Effector CD8-positive, alpha-beta T cell (primary cell): ENCODE data around the gene RAB40C.
A peak's percentile ranks its signal among the peaks of the same experiment; 100 is the strongest.

Experiments
- DNase-seq: peaks from one replicate; lab custom pipeline; 2025; lab: John Stamatoyannopoulos, UW

Gene RAB40C

GRCh38 chr16:632486-633335 is 42.8 kb downstream of the RAB40C start:
- DNase-seq = no peak

DNA sequence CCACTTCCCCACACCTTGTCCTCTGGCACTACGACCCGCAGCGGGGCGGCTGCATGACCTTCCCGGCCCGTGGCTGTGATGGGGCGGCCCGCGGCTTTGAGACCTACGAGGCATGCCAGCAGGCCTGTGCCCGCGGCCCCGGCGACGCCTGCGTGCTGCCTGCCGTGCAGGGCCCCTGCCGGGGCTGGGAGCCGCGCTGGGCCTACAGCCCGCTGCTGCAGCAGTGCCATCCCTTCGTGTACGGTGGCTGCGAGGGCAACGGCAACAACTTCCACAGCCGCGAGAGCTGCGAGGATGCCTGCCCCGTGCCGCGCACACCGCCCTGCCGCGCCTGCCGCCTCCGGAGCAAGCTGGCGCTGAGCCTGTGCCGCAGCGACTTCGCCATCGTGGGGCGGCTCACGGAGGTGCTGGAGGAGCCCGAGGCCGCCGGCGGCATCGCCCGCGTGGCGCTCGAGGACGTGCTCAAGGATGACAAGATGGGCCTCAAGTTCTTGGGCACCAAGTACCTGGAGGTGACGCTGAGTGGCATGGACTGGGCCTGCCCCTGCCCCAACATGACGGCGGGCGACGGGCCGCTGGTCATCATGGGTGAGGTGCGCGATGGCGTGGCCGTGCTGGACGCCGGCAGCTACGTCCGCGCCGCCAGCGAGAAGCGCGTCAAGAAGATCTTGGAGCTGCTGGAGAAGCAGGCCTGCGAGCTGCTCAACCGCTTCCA is 43.6 kb downstream of the RAB40C start:
- DNase-seq = no peak

- DNase-seq = no peak
These were observed 44.3 kb downstream of the RAB40C start for GRCh38 chr16:634051-634670.

DNA sequence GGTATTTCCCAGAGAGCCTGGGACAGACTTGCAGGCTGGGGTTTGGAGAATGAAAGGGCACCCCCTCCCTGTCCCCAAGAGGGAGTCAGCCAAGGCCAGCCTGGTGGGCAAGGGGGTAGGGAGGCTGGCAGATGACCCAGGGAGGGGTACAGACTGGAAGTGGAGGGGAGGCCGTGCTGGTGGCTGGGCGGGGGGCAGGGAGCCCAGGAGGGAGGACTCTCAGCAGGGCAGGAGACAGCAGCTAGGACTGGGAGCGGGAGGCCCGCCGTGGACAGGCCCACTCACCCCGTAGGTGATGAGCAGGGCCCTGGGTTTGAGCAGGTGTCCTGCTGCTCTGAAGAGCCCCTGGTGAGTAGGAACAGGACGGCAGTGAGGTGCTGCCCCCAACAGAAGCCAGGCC is 45.1 kb downstream of the RAB40C start:
- no peak for DNase-seq

DNA sequence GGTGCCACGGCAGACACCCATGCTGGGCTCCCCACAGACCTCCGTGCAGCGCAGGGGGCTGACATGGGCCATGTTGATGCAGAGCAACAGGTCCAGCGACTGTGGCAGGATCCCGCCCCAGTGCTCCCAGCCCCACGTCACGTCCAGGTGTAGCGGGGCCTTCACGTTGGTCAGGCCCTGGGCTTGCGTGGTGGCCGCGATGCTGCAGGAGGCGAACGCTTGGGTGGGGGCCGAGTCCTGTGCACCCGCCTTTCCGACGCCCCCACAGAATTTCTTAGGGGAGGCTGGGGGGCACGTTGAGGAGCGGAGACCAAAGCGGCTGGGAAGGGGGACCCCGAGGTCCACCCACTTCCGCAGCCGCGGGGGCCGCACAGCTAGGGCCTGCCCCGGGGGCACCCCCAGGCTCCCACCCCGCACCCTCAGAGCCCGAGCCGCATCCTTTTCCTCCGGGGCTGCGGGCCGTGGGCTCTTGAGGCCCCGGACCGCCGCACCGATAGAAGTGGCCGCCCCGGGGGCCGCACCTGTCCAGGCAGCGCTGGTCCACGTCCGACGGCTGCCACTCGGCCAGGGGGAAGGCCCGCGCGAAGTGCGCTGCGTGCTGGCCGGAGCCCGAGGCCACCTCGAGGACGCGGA is 45.8 kb downstream of the RAB40C start:
- no peak for DNase-seq

- peak; percentile 86 for DNase-seq
These were observed 46.6 kb downstream of the RAB40C start, which contains the start of gene METTL26 for GRCh38 chr16:636206-637080. Gene METTL26, minus strand, starts transcription at chr16:636305. Its CDS starts 15 bp downstream, at chr16:636290.

- peak; percentile 88 for DNase-seq
These were observed 47.5 kb downstream of the RAB40C start for GRCh38 chr16:637081-638018.

DNA sequence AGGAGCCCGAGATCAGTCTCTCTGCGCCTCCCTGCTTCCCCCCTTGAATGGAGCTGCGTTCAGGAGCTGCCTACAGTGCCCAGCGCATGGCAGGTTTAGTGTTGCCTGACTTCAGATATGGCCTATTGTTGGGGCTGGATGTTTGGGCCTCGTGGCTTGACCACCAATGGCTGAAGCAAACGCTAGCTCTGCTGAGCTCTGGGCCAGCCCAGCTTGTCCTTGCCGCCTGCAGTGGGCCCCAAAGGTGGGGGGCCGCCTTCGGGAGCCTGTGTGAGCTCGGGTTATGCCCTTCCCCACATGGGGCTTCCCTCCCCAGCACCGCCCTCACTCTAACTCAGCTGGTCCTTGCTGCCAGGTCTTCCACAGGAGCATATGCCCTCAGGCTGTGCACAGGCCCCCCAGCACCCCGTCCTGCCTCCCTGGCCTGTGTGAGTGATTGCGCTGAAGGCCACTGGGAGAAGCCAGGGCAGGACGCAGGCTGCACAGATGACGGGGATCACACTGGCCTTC is 48.2 kb downstream of the RAB40C start:
- no peak for DNase-seq

DNA sequence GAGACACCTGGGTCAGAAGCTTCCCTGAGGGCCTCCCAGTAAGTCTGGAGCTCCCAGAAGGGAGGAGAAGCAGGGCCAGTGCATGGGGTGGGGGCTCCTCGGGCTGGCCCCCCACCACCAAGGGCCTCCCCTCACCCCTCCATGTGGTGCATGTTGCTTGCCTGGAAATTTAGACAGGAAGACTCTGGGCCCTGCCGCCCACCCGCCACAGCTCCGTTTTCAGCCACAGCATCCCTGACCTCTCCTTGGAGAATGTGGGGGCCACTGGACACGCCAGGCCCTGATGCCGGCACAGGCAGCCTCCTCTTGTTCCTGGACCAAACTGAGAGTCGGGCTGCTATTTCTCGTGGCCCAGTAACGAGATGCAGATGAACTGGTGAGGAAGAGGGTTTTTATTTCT is 49.0 kb downstream of the RAB40C start:
- no peak for DNase-seq

- no peak for DNase-seq
These were observed 50.7 kb downstream of the RAB40C start for GRCh38 chr16:640614-641013.

DNA sequence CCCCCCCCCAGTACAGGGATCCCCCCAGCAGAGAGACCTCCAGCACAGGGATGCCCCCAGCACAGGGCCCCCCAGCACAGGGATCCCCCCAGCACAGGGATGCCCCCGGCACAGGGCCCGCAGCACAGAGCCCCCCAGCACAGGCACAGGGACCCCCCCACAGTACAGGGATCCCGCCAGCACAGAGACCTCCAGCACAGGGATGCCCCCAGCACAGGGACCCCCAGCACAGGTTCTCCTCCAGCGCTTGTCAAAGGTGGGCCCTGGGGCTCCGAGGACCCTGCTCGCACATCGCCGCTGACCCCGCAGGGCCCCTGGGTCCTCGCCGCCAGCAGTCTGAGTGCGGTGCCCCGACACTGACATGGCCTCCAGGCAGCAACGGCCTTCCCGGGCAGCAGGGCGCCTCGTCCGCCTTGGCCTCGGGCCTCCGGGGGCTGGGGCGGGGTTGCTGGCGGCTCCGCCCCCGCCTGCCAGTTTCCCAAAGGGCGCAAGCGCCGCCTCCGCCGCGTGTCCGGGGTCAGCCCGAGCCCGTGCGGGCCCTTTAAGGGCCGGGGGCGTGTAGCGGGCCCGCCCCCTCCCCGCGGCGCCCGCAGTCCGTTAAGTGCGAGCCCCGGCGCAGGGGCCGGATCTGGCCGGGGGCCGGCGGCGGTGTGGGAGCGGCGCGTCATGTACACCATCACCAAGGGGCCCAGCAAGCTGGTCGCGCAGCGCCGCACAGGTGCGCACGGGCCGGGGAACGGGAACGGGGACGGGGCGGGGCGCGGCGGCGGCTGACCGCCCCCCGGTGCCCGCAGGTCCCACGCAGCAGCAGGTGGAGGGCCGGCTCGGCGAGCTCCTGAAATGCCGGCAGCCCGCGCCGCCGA is 51.7 kb downstream of the RAB40C start, which contains the start of gene MCRIP2:
TSS of gene MCRIP2 (plus strand) at position 503 of the 863 bp plus-strand sequence. CDS start at position 667, 164 bp downstream.
- DNase-seq = peak; percentile 44

DNA sequence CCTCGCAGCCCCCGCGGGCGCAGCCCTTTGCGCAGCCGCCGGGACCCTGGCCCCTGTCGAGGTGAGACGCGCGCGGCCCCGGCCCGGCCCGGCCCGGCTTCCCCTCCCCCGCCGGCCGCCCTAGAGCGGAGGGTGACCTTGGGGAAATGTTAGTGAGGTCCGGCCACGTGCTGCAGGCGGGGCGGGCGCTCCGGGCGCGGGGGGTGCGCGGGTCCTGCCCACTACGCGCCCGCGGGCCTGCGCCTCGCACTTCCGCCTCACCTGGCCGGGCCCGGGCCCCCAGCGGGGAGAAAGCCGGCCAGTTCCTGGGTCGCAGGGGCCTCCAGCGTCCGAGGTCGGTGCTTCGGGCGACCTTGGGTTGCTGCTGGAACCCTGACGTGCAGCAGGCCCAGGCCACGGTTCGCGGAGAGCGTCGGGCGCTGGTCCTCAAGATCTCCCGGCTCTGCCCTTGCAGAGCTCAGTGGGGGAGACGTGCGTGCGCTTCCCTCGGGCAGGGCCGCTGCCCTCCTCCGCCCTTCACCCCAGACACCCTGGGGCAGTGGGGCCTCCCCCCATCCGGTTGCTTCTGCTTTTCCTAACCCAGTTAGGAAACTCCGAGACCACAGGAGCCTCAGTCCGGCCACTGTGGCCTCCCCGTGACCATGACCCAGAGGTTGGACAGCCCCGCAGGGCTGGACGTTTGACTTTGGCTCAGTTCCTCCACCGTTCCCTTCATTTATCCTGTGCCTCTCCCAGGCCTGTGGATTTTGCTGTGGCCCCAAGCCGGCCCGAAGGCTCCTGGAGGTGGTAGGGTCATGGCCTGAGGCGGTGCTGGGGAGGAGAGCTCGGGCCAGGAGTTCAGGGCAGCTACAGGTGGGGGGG is 52.6 kb downstream of the RAB40C start:
- DNase-seq = no peak

DNA sequence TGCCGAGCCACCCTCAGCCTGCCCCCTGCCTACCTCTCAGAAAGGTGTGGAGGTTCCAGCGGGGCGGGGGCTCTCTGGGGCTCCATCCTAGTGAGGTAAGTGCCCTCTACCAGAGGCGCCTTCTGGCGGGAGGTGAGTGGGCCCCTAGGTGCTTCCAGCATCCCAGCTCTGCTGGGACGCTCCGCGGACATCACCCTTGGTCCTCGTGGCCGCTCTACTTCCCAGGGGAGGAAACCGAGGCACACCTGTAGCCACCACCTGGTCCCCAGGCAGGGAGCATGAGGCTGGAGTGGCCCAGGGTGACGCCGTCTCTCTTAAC is 53.1 kb downstream of the RAB40C start:
- no peak for DNase-seq

DNA sequence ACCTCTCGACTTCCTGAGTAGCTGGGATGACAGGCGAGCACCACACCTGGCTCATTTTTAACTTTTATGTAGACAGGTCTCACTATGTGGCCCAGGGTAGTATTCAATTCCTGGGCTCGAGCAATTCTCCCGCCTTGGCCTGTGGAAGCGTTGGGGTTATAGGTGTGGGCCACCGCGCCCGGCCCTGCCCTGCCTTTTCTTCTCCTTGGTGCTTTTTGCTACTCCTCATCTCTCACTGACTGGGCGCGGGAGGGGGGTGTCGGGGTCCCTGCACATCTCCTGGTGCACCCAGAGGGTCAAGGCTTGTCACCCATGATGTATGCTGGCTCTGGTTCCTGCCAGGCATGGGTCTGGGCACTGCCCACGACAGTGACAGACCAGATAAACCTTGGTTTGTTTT is 54.7 kb downstream of the RAB40C start:
- no peak for DNase-seq

DNA sequence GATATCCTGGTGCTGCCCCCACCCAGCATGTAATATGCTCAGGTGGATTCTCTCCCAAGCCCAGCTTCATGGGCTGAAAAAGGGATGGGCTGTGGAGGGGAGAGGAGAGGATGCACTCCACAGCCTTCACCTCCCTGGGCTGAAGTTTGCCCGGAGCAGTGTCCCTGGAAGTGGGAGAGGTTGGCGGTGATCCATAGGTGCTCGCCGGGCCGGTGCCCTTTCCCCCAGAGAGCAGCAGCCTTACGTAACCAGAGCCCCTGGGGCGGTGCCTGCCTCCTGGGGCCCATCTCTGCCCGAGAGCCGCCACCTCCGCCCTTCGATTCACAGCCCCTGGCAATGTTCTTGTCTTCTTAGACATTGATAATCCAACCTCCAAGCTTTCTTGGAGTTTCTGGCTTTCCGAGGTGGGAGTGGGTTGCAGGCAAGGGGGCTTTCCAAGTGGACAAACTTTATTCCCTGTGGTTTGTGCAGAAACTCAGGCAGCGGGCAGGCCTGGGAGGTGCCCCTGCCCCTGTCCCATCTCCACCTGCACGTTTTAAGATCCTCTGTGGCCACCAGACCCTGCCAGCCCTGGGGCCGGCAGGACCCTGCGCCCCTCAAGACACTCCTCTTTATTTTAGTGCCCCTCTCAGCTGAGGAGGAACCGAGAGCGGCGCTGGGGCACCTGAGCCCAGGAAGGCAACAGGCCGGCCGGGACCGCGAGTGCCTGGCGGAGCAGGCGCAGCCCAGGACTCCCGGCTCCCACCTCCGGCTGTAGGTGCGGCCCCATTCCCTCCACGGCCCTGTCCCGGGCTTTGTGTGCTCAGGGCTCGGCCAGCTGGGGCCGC is 56.2 kb downstream of the RAB40C start:
- DNase-seq = no peak

DNA sequence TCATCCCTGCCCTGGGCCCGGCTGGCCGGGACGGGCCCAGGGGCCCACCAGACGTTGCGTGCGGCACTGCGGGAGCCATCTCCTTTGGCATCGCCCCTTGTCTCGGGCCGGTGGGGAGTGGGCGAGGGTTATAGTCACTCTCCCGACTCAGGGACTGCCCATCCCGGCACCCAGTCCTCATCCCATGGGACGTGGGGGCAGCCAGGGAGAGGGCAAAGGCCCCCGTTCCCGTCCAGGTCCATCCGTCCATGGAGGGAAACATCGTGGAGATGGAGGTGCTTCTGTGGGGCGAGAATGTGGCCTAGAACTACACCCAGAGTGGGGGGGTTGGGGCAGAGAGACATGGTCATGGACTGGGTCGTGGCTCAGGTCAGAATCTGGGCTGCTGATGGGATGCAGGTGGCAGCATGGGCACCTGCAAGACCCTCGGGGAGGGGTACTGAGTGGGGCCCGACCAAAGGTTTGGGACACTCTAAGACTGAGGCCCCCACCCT is 56.9 kb downstream of the RAB40C start:
- no peak for DNase-seq
